Heart right ventricle (tissue), 16 donors: ENCODE data around the gene FAM193B. TPM values are rescaled to one million over a fixed set of nuclear protein-coding genes. Genes with fewer than 3 reads are reported as not detected.
"Not testable (repeated sequence)": the region's sequence is repeated elsewhere in the genome, so short reads cannot be mapped to it uniquely, and the experiment has no call there.

ENCODE experiments used
- ATAC-seq, 8 donors: fragments of 200-7000 bp; cut with Tn5 transposase; one replicate each; pipeline ENCODE4 v1.9.1; 2020; ENCODE audit warnings: mild to moderate bottlenecking in 8 of 8, moderate library complexity in 8 of 8, moderate number of reproducible peaks in 1 of 8
- DNase-seq, 2 donors: peaks; one replicate each; pipeline ENCODE4 v3.0.0-alpha.2; 2020
- H3K27ac ChIP-seq, 10 donors: fragments of 200-600 bp; sonication (generic) in 2 of 10; one replicate each; pipeline versions ENCODE4 v1.5.0 to v1.8.0; 2020 to 2022; ENCODE audit warnings: mild to moderate bottlenecking in 3 of 10
- H3K27me3 ChIP-seq, 7 donors: fragments of 200-600 bp; one replicate each; pipeline ENCODE4 v1.8.0; 2021 to 2022; ENCODE audit warnings: mild to moderate bottlenecking in 2 of 7
- H3K36me3 ChIP-seq, 9 donors: fragments of 200-600 bp; sonication (generic) in 1 of 9; one replicate each; pipeline versions ENCODE4 v1.5.0 to v1.8.0; 2020 to 2022; ENCODE audit warnings: mild to moderate bottlenecking in 2 of 9
- H3K4me1 ChIP-seq, 9 donors: fragments of 200-600 bp; sonication (generic) in 1 of 9; one replicate each; pipeline versions ENCODE4 v1.5.0 to v1.8.0; 2020 to 2022; ENCODE audit warnings: mild to moderate bottlenecking in 4 of 9
- H3K4me3 ChIP-seq, 10 donors: fragments of 200-600 bp; sonication (generic) in 2 of 10; one replicate each; pipeline versions ENCODE4 v1.5.0 to v1.8.0; 2020 to 2022; ENCODE audit warnings: mild to moderate bottlenecking in 7 of 10, moderate library complexity in 2 of 10
- H3K9me3 ChIP-seq, 11 donors: fragments of 200-600 bp in 10 of 11; sonication (generic) in 2 of 11; one replicate each; pipeline versions ENCODE4 v1.5.0 to v1.8.0; 2013 to 2022; ENCODE audit warnings: mild to moderate bottlenecking in 2 of 11, control low read depth in 1 of 11, moderate library complexity in 1 of 11
- WGBS, 2 donors: extraction: QIAGEN DNeasy Blood & Tissue Kit; methylation state at CpG; one replicate each; pipeline ENCODE4 v1.1.7; 2013; ENCODE audit warnings: inconsistent platforms in 1 of 2; 5-methylcytosine and 5-hydroxymethylcytosine counted together
- intact Hi-C, 10 donors: fragments of 100-400 bp; cut with DNase I; formaldehyde crosslinking; loops; one replicate each; pipeline versions ENCODE4 v1.11.1 to v1.14.2; 2022
- polyA plus RNA-seq, 2 donors: library from polyadenylated mRNA; stranded (reverse); fragments of 200-250 nt; gene quantifications; one replicate each; pipeline ENCODE4 v1.2.3, GENCODE V29; 2013
- total RNA-seq, 10 donors: library from RNA; stranded (reverse); fragmentation: NEBNext Ultra II Directional in 3 of 10; extraction: Animal tissue kit (Norgen Biotek cat#: 25700) in 3 of 10; gene quantifications; one replicate each; pipeline versions ENCODE4 v1.2.1 to v1.2.4, GENCODE V29; 2021 to 2023
- TF ChIP-seq, protein P1 (sequence below), 9 donors: fragments of 200-600 bp; sonication (generic) in 2 of 9; IDR thresholded peaks; one replicate each; pipeline versions ENCODE4 v1.5.0 to v1.8.0; 2021 to 2022; ENCODE audit warnings: antibody characterized with exemption in 9 of 9, mild to moderate bottlenecking in 5 of 9, moderate library complexity in 1 of 9
- donor health status: Arrhythmogenic right ventricular cardiomyopathy.
- donor health status: ischemic (EF 13 %, LVEDD 7.1; RV severe dilation, severe dysfunction).
- donor health status: healthy with polysubstance abuse.
- donor health status: DM: no; HTN: yes; CAD: no.
- donor health status: DM: no; HTN: no; CAD: no.
- donor health status: ischemic (EF 25% LVEDD 6.9; RV normal size, moderate dysfunction).
- donor health status: ischemic (EF 25% LVEDD 5.7; RV mildly dilated, moderate dysfunction).
- donor health status: healthy.
- donor health status: DM: yes; HTN: yes; CAD: no.
- donor health status: Ischemic cardiomyopathy.
- donor health status: ischemic (EF 35%, LVEDD 5.7; RV mildly dilated, moderate dysfunction).
- donor health status: nonischemic (EF 11% LVEDD 7.7; RV severe dilation, severe dysfunction).
- donor health status: DM: yes; HTN: yes; CAD: no.
- donor health status: PGD.
- donor health status: ischemic (EF 29% LVEDD 5.4; RV normal size, mild dysfunction).
- donor health status: nonischemic (EF 23%, LVEDD 6.1; RV moderate dilation, normal function).

FAM193B gene
- total and polyA plus RNA-seq, 12 donors: 14.1 to 201 (median 21.7) TPM

- TF ChIP-seq, protein P1, sequence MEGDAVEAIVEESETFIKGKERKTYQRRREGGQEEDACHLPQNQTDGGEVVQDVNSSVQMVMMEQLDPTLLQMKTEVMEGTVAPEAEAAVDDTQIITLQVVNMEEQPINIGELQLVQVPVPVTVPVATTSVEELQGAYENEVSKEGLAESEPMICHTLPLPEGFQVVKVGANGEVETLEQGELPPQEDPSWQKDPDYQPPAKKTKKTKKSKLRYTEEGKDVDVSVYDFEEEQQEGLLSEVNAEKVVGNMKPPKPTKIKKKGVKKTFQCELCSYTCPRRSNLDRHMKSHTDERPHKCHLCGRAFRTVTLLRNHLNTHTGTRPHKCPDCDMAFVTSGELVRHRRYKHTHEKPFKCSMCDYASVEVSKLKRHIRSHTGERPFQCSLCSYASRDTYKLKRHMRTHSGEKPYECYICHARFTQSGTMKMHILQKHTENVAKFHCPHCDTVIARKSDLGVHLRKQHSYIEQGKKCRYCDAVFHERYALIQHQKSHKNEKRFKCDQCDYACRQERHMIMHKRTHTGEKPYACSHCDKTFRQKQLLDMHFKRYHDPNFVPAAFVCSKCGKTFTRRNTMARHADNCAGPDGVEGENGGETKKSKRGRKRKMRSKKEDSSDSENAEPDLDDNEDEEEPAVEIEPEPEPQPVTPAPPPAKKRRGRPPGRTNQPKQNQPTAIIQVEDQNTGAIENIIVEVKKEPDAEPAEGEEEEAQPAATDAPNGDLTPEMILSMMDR (IDR thresholded peaks at IDR 0.05): no peak
- H3K4me1 ChIP-seq: no peaks in the 10 kb centered on the region
- intact Hi-C loops: no loop called here
Observed at GRCh38 chr5:177565046-177565445, 10.7 kb upstream of the FAM193B start.

DNA sequence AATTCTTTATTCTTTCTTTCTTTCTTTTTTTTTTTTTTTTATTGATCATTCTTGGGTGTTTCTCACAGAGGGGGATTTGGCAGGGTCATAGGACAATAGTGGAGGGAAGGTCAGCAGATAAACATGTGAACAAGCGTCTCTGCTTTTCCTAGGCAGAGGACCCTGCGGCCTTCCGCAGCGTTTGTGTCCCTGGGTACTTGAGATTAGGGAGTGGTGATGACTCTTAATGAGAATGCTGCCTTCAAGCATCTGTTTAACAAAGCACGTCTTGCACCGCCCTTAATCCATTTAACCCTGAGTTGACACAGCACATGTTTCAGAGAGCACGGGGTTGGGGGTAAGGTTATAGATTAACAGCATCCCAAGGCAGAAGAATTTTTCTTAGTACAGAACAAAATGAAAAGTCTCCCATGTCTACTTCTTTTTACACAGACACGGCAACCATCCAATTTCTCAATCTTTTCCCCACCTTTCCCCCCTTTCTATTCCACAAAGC, 5.1 kb upstream of the FAM193B start:
- ATAC-seq, H3K36me3 ChIP-seq, H3K27me3 ChIP-seq, DNase-seq, H3K27ac ChIP-seq, H3K9me3 ChIP-seq, intact Hi-C loops, H3K4me3 ChIP-seq: not testable (repeated sequence)
- WGBS, 2 donors: 43 to 54% methylated on average over 7 to 8 of the region's 8 CpGs
- peaks cover 0 to 11% (median 9%) of the 10 kb centered on the region in 9 donors for H3K4me1 ChIP-seq

More at GRCh38 chr5:177565046-177565445, 10.7 kb upstream of the FAM193B start:
- Histone ChIP-seq H3K27me3 (peaks cover 0 to 24% (median 11%) of the 10 kb centered on the region in 7 donors), H3K27ac (no peak overlapping the region), H3K9me3 (peaks cover 0 to 9% (median 0%) of the 10 kb centered on the region in 11 donors), H3K4me3 (no peak overlapping the region), H3K36me3 (no peaks in the 10 kb centered on the region)
- DNase-seq (no peak), ATAC-seq (no peak)
- WGBS, 2 donors: 78 to 79% methylated on average over 8 of the region's 8 CpGs

DNA sequence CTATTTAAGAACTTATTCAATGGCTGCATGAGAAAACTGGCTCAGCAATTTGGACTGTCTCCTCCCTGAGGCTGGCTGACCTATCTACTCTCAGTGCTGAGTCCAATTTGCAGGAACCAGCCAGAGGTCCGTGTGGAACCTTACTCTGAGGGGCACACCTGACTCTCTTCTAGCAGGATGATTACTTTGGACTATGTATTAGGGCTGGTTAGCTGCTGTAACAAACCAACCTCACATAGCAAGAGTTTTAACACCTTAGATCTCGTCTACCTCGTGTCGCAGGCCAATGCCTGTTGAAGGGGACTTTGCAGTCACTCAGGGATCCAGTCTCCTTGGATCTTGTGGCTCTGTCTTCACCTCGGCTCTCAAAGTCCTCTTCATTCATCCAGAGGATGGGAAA, 3.4 kb upstream of the FAM193B start:
- Histone ChIP-seq H3K36me3 (peaks cover 0 to 2% (median 0%) of the 10 kb centered on the region in 9 donors), H3K4me1 (peaks cover 4 to 20% (median 18%) of the 10 kb centered on the region in 9 donors), H3K9me3 (peaks cover 0 to 9% (median 0%) of the 10 kb centered on the region in 11 donors), H3K4me3 (no peak overlapping the region), H3K27ac (no peak overlapping the region), H3K27me3 (no peaks in the 10 kb centered on the region)
- DNase-seq (no peak), ATAC-seq (no peak)
- TF ChIP-seq, protein P1 (IDR thresholded peaks at IDR 0.05): no peak
- WGBS, 2 donors: 85% methylated on average over 5 of the region's 5 CpGs
- intact Hi-C loops: no loop called here

- DNase-seq (no peak), ATAC-seq (no peak)
- intact Hi-C loops: no loop called here
Observed at GRCh38 chr5:177557041-177557647, 2.8 kb upstream of the FAM193B start.

More at GRCh38 chr5:177557041-177557647, 2.8 kb upstream of the FAM193B start:
- Histone ChIP-seq H3K27ac (no peak overlapping the region), H3K9me3 (peaks cover 0 to 9% (median 0%) of the 10 kb centered on the region in 11 donors), H3K27me3 (no peaks in the 10 kb centered on the region), H3K4me3 (no peak overlapping the region), H3K36me3 (peaks cover 0 to 9% (median 0%) of the 10 kb centered on the region in 9 donors), H3K4me1 (peaks cover 9 to 26% (median 24%) of the 10 kb centered on the region in 9 donors)
- TF ChIP-seq, protein P1 (IDR thresholded peaks at IDR 0.05): no peak
- WGBS, 2 donors: 54 to 67% methylated on average over 4 of the region's 4 CpGs
